Fibroblast of villous mesenchyme (primary cell): Measurements from ENCODE around the gene IRX4. TPM values are rescaled to one million over a fixed set of nuclear protein-coding genes. Genes with fewer than 3 reads are reported as not detected.

ENCODE experiments used
- DNase-seq: peaks from one replicate; pipeline ENCODE4 v3.0.0-alpha.2; 2010; ENCODE audit warnings: low read depth
- H3K4me3 ChIP-seq: 2 replicates; pipeline ENCODE4 v1.5.1; 2011; ENCODE audit warnings: low read depth, mild to moderate bottlenecking, low read length
- total RNA-seq: library from RNA; depleted of rRNA; stranded (reverse); fragments of >200 nt; gene quantifications from 2 replicates; pipeline ENCODE4 v1.2.3, GENCODE V29; 2012
- TF ChIP-seq, protein P1 (sequence below): IDR thresholded peaks from 2 replicates; pipeline ENCODE4 v1.5.1; 2012; ENCODE audit warnings: low read depth, mild to moderate bottlenecking, low read length; ENCODE audit not compliant: insufficient read depth

IRX4 gene
- total RNA-seq, 1 donor: not detected

DNA sequence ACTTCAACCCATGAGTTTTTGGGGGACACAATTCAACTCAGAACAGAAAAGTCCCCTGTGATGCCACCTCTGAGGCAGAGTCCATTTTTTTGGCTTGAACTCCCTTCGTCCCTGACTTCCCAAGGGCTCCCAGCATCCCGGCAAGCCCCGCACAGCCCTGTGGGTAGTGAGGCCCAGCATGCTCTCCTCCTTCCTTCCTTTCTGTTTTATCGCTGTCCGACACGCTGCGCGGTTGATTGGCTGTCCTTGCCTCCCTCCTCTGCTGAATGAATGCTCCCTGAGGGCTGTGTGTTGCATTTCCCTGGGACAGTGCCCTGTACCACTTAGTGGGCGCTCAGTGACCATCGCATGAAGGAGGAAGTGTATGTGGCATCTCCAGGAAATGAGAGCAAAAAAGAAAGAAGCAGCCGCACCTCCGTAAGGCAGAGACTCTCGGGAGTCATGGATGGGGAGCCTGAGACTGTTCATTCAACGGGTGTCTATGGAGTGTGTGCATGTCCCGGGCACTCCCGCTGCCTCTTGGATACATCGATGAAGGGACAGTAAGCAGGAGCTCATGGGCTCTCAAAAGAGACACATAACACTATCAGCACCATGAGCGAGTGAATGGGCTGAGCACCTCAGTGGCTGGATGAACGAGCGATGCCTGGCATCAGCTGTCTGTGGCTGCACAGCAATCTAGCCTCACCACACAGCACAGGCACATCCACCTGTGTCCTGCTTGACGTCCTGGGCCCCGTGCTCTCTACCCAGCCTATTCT, 10.1 kb upstream of the IRX4 start:
- no peak for DNase-seq
- no peak overlapping the region for H3K4me3 ChIP-seq
- TF ChIP-seq, protein P1, sequence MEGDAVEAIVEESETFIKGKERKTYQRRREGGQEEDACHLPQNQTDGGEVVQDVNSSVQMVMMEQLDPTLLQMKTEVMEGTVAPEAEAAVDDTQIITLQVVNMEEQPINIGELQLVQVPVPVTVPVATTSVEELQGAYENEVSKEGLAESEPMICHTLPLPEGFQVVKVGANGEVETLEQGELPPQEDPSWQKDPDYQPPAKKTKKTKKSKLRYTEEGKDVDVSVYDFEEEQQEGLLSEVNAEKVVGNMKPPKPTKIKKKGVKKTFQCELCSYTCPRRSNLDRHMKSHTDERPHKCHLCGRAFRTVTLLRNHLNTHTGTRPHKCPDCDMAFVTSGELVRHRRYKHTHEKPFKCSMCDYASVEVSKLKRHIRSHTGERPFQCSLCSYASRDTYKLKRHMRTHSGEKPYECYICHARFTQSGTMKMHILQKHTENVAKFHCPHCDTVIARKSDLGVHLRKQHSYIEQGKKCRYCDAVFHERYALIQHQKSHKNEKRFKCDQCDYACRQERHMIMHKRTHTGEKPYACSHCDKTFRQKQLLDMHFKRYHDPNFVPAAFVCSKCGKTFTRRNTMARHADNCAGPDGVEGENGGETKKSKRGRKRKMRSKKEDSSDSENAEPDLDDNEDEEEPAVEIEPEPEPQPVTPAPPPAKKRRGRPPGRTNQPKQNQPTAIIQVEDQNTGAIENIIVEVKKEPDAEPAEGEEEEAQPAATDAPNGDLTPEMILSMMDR: no peak

DNA sequence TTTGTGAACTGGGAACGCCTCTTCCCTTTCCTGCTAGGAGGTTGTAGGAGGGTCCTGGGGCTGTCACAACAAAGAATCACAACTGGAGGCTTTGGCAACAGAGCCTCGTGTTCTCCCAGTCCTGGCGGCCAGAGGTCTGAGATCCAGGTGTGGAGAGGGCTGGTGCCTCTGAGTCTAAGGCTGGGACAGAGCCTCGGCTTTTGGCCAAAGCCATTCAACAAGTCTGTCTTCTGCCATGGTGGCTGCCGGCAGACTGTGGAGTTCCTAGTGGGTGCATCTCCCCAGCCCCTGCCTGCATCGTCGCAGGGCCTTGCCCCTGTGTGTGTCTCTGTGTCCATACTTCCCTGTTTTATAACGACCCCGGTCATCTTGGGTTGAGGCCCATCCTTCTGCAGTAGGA, 9.5 kb upstream of the IRX4 start:
- TF ChIP-seq, protein P1: no peak
- no peak for DNase-seq
- H3K4me3 ChIP-seq: no peak overlapping the region

DNA sequence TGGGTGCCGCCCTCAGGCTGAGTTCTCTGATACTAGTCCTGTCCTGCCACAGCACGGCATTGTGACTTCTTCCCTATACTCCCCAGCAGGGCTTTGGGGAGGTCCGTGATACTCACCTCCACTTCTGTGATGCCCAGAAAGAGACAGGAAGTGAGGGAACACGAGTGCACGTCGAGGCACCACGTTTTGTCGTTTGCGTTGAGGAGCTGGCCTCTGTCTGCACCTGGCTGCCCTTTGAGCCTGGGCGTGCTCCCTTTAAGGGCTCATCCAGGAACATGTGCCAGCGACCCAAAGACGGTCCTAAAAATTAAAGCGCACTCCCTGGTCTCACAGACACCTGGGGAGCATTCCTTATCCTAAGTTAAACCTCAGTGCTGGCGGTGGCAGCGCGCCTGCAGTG, 8.7 kb upstream of the IRX4 start:
- TF ChIP-seq, protein P1: no peak
- no peak overlapping the region for H3K4me3 ChIP-seq
- no peak for DNase-seq

DNA sequence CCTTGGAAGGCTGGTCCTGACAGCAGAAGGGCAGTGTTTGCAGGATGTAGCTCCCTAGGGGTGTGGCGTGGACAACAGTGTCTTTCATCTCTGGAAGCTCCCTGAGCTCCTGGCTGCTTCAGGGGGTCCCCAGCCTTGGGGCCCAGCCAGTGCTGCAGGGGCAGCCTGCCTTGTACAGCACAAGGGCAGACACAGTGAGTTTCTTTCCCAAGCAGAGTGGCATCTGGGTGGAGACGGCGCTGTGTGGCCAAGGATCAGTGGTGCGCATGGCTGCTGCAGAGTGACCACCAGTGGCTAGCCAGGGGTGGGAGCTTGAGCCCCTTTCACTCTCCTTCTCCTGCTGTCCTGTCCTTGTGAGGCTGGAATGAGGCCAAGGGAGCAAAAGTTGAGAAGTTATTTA, 7.6 kb upstream of the IRX4 start:
- DNase-seq: no peak
- TF ChIP-seq, protein P1: no peak
- H3K4me3 ChIP-seq: no peak overlapping the region

DNA sequence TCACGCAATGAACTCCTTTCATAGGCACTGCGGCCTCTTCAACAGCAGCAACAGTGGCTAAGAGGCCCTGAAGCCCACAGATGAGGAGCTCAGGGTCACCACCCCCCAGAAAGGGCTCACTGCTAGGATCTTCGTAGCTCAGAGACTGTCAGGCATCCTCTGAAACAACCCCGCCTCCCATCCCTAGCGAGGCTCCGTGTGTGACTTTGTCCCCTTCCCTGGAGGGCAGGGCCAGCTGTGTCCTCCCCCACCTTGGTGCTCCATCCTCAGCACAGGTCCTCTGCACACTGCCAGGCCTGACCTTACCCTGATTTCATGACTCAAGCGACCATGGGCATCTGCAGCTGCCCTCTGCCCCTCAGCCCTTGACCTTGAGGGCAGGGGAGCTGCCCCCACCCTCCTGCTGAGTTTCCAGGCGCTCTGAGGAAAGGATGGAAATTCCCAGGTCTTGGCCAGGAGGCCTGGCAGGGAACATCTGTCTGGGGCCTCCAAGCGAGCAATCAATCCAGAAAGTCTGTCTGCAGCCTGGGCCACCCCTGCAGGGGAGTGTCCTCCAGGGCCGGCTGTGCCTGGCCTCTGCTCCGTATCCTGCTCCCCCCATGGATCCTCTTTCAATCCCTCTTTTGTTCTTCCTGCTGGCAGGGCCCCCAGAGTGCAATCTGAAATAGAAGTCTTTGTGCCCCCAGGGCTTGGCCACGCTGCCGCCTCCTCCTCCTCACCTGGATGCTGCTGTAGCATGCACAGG, 6.8 kb upstream of the IRX4 start:
- TF ChIP-seq, protein P1: no peak
- H3K4me3 ChIP-seq: no peak overlapping the region
- DNase-seq: no peak

DNA sequence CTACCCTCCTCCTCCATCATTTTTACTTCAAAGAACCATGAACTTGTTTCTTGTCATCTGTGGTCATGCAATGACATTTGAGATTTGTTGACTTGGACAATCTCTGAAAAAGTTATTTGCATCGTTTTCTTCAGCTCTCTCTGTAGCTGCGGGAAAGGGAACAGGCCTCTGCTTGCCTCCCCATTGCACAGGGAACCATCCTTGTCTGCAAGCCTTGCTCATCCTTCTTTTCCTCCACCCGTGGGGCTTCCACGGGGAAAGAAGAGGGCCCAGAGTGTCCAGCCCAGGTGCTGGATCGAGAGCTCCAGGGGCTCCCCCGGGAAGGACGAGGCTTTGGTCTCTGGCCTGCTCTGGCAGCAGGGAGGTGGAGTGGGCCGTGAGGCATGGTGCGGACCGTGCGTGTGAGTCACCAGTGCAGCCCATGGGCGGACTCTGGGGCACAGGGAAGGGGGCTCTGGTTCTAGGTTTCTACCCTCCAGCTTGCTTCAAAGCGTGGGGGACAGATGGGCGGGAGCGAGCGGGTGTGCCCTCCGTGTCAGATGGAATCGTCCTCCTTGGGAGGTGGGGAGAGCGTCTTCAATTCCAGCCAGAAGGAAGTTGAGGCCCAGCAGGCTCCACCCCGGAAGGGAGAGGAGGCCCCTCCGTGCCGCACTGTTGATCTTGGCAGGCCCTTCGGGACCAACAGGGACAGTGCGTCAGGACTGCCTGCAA, 6.0 kb upstream of the IRX4 start:
- TF ChIP-seq, protein P1: no peak
- no peak for DNase-seq
- no peak overlapping the region for H3K4me3 ChIP-seq
